Measurements from ENCODE around the gene AGAP4.
"Not testable (repeated sequence)": the region's sequence is repeated elsewhere in the genome, so short reads cannot be mapped to it uniquely, and the experiment has no call there.

DNA sequence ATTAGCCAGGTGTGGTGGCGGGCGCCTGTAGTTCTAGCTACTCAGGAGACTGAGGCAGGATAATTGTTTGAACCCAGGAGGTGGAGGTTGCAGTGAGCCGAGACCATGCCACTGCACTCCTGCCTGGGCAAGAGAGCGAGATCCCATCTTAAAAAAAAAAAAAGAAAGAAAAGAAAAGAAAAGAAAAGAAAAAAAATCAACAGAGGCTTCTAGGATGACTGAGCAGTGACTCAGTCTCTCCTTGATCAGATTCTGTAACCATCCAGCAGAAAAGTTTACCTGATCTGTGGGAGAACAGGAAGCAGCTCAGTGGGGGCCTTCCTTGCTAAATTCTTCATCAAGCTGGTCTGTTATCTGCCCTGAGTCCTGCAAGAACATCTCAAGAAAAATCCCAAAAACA is 33.2 kb downstream of the AGAP4 start:
- TF ChIP-seq CTCF (IDR thresholded peaks at IDR 0.05; ENCODE audit: low read depth, low read length); POLR2A (IDR thresholded peaks at IDR 0.05; ENCODE audit: extremely low read depth, insufficient read length); MYC (IDR thresholded peaks at IDR 0.05; ENCODE audit: low read depth, low read length): not testable (repeated sequence)
- TF ChIP-seq, protein P1, sequence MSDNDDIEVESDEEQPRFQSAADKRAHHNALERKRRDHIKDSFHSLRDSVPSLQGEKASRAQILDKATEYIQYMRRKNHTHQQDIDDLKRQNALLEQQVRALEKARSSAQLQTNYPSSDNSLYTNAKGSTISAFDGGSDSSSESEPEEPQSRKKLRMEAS (IDR thresholded peaks at IDR 0.05; ENCODE audit: low read depth, low read length): not testable (repeated sequence)

Measured in NB4 (cell line).